NT2/D1 (cell line): ENCODE measurements around the gene ZBED2.

Experiments used
- SUZ12 ChIP-seq: IDR thresholded peaks from 2 replicates; pipeline ENCODE4 v1.6.1; 2011; ENCODE audit not compliant: insufficient read length, insufficient read depth; ENCODE audit errors: extremely low read depth
- YY1 ChIP-seq: IDR thresholded peaks from 2 replicates; pipeline ENCODE4 v1.6.1; 2011; ENCODE audit not compliant: insufficient read length, insufficient read depth
- ZNF274 ChIP-seq: IDR thresholded peaks from 2 replicates; pipeline ENCODE4 v1.6.1; 2011; ENCODE audit warnings: mild to moderate bottlenecking, low read depth, low read length

GRCh38 chr3:111584744-111585143 lies 10.4 kb downstream of the ZBED2 start:
- TF ChIP-seq ZNF274, result no peak
- no peak for TF ChIP-seq SUZ12
- TF ChIP-seq YY1, result no peak
